GM12873 (cell line): ENCODE data around the gene EGFR.

Source experiments
- TF ChIP-seq, protein P1 (sequence below): IDR thresholded peaks from 2 replicates; pipeline ENCODE4 v1.5.1; 2012; ENCODE audit warnings: low read depth, mild to moderate bottlenecking, moderate library complexity, low read length, control low read depth; ENCODE audit not compliant: insufficient read depth; ENCODE audit errors: missing control alignments

EGFR gene

DNA sequence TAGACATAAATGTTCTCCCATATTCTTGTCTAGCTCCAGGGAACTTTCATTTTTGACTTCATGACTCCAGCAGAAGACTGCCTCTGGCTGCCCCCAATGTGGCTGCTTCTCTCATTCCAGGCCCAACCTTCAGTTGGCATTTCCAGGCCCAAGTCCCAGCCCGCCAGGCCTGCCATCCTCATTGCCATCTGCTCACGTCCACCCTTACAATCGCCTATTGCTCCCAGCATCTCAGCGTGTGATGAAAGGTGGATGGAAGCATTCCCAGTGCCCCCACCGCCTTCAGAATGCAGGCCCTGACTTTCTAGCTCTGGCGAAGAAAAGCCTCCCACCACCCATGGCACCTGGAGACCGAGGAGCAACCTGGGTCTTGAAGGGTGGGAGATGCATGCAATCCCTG, 214.2 kb downstream of the EGFR start:
- TF ChIP-seq, protein P1, sequence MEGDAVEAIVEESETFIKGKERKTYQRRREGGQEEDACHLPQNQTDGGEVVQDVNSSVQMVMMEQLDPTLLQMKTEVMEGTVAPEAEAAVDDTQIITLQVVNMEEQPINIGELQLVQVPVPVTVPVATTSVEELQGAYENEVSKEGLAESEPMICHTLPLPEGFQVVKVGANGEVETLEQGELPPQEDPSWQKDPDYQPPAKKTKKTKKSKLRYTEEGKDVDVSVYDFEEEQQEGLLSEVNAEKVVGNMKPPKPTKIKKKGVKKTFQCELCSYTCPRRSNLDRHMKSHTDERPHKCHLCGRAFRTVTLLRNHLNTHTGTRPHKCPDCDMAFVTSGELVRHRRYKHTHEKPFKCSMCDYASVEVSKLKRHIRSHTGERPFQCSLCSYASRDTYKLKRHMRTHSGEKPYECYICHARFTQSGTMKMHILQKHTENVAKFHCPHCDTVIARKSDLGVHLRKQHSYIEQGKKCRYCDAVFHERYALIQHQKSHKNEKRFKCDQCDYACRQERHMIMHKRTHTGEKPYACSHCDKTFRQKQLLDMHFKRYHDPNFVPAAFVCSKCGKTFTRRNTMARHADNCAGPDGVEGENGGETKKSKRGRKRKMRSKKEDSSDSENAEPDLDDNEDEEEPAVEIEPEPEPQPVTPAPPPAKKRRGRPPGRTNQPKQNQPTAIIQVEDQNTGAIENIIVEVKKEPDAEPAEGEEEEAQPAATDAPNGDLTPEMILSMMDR, result no peak

DNA sequence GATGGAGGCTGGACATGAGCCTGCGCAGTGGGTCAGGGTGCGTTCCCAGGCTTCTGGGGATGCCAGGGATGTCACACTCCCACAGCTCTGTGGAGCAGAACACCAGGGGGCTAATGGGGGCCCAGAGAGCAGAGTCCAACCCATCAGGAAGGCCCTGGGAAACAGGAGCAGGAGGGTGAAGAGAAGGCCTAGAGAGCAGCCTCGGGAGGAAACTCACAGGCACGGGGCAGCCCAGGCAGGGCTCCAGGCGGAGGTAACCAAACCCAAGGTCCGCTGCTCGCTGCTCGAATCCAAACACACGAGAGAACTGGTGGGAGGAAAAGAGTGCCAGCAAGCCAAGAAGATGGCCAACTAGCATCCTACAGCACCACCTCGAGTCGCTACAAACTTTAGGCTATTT, 215.6 kb downstream of the EGFR start:
- TF ChIP-seq, protein P1, result no peak

DNA sequence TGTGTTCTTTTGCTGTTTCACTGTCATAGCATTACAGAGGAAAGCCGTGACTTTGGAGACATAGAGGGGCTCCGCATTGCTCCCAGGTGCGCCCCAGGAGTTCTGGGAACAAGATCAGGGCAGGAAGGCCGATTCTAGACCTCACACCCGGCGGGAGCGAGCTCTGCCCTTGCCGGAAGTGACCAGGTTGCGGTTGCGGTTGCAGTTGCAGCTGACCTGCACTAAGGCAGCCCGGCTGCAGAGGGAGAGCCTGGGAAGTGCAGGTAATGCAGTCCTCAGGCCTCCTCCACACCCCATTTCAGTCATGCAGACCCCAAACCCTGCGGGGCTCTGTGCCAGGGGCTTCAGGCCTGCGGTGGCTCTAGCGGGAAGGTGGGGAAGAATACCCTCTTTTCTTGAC, 216.3 kb downstream of the EGFR start:
- TF ChIP-seq, protein P1, result no peak

DNA sequence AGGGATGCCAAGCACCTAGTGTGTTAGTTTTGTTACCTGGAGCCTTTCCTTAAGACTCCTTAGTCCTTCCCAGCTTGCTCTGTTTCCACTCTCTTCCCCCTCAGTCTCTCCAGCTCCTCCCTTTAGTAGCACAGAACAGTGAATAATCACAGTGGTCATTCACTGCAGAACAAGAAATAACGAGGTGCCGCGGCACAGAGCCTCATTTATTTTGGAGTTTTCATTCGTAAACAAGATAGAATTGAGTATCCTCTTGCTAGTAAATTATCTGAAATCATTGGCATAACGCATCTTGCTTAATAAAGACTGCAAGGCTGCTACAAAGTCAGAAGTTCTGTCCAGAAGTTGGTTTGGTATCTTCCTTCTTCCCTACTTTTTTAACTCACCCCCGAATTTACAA, 217.0 kb downstream of the EGFR start:
- TF ChIP-seq, protein P1, result no peak

DNA sequence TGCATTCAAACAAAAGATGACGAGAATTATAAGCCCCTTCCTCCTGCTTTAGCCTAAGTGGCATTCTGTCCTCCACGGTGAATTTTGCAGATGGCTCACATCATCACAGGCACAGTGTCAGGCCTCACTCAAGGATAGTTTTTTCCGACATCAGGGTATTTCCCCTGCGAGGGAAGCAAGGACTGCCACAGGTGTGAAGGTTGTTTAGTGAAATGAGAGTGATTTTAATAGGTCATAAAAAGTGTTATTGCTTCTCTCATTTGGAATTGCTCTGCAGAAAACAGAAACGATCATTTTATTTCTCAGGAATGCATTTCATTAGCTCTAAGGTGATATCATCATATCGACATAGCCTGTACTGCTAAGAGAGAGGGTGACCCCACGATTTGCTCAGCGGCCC, 217.7 kb downstream of the EGFR start:
- TF ChIP-seq, protein P1, result no peak

DNA sequence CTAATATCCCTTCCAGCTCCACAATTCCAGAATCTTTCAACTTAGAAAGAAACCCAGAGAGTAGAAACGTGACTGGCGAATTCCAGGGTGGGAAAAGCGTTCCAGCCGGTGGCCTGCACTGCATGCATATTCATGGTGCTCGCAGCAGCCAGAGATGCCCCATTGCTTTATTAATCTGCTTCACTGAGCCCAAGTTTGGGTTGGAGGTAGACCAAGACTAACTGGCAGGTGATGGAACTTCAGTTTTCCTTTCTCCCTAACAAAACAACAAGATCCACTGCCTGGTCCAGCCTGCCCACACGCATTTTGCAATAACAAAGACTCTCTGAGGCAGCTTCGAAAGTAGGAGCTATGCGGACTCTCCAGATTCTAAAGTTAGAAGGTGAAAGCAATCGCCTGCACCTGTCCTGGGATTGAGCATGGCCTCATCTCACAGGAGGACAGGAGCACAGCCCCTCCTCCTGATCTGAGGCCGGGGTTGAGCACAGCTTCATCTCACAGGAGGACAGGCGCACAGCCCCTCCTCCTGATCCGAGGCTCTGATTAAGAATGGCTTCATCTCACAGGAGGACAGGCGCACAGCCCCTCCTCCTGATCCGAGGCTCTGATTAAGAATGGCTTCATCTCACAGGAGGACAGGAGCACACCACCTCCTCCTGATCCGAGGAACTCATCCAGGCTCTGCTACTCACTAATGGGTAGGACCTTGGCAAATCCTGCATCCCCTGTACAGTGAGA, 218.5 kb downstream of the EGFR start:
- TF ChIP-seq, protein P1, result no peak

DNA sequence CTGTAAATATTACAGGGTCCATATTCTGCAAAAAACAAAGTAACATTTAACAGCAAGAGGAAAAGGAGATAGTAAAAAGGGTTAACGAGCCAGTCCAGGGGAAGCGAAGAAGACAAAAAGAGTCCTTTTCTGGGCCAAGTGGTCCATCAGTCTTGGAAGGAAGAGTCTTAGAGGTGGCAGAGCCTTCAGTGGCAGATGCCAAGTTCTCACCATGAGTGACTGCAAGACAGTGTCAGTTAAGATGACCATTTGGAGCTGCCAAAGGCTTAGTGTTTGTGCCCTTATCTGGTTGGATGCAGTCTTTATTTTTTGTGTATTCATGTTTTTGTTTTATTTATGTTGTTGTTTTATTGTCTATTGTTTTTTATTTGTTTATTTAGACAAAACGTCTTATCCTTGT, 220.6 kb downstream of the EGFR start:
- TF ChIP-seq, protein P1, result no peak
